Keratinocyte (primary cell): ENCODE measurements around the gene SAV1.

Experiments used
- CTCF ChIP-seq, 3 experiments: IDR thresholded peaks in 1 of 3; conservative IDR thresholded peaks in 1 of 3; optimal IDR thresholded peaks in 1 of 3; 2 replicates in 2 of 3; 3 replicates in 1 of 3; pipeline versions ENCODE3 to v1.5.1; 2011; ENCODE audit warnings: low read length in 3 of 3, mild to moderate bottlenecking in 3 of 3, moderate library complexity in 2 of 3, control low read depth in 1 of 3, inconsistent platforms in 1 of 3; ENCODE audit not compliant: insufficient read depth in 2 of 3; ENCODE audit errors: extremely low read depth in 1 of 3
- EZH2 ChIP-seq: IDR thresholded peaks from one replicate; pipeline ENCODE4 v1.6.1; 2012; ENCODE audit warnings: inconsistent platforms, mild to moderate bottlenecking, low read length, moderate library complexity

GRCh38 chr14:50705026-50705593 is 37.0 kb upstream of the SAV1 start:
- TF ChIP-seq CTCF (optimal IDR thresholded peaks at IDR 0.05 in 1 of 3, IDR thresholded peaks at IDR 0.05 in 1 of 3, conservative IDR thresholded peaks at IDR 0.05 in 1 of 3; ENCODE audit: extremely low read depth in 1 of 3, insufficient read depth in 2 of 3, low read length in 3 of 3) (no peak), EZH2 (no peak)
